ENCODE measurements around the gene MLXIP. TPM values are rescaled to one million over a fixed set of nuclear protein-coding genes. Genes with fewer than 3 reads are reported as not detected.
A peak's percentile ranks its signal among the peaks of the same experiment; 100 is the strongest.

The MLXIP gene
- total RNA-seq, 1 donor from 2014 or later = 41.4 TPM

GRCh38 chr12:122059203-122059960 lies 19.2 kb upstream of the MLXIP start:
- no peak overlapping the region for H3K27ac Mint-ChIP-seq
- H3K27me3 Mint-ChIP-seq (ENCODE audit: low read depth) = no peaks in the 10 kb centered on the region
- H3K36me3 Mint-ChIP-seq (ENCODE audit: low read depth) = peaks cover 8% of the 10 kb centered on the region
- no peaks in the 10 kb centered on the region for H3K9me3 Mint-ChIP-seq
- peaks cover 6% of the 10 kb centered on the region for H3K4me1 Mint-ChIP-seq (ENCODE audit: low read depth)
- intact Hi-C loops (cut with micrococcal nuclease) = no loop called here
- no peak for DNase-seq (ENCODE audit: low spot score)
- H3K4me3 Mint-ChIP-seq (ENCODE audit: low read depth) = no peak overlapping the region

GRCh38 chr12:122060081-122060501 lies 18.5 kb upstream of the MLXIP start:
- intact Hi-C loops (cut with micrococcal nuclease) = no loop called here
- no peak for DNase-seq (ENCODE audit: low spot score)
- no peak overlapping the region for H3K4me3 Mint-ChIP-seq (ENCODE audit: low read depth)
- peaks cover 8% of the 10 kb centered on the region for H3K36me3 Mint-ChIP-seq (ENCODE audit: low read depth)
- H3K9me3 Mint-ChIP-seq = no peaks in the 10 kb centered on the region
- H3K27ac Mint-ChIP-seq = no peak overlapping the region
- no peaks in the 10 kb centered on the region for H3K27me3 Mint-ChIP-seq (ENCODE audit: low read depth)
- peaks cover 4% of the 10 kb centered on the region for H3K4me1 Mint-ChIP-seq (ENCODE audit: low read depth)

- intact Hi-C loops (cut with micrococcal nuclease) = no loop called here
- no peaks in the 10 kb centered on the region for H3K9me3 Mint-ChIP-seq
- peaks cover 8% of the 10 kb centered on the region for H3K36me3 Mint-ChIP-seq (ENCODE audit: low read depth)
- H3K4me3 Mint-ChIP-seq (ENCODE audit: low read depth) = no peak overlapping the region
- no peak for DNase-seq (ENCODE audit: low spot score)
- peaks cover 4% of the 10 kb centered on the region for H3K4me1 Mint-ChIP-seq (ENCODE audit: low read depth)
- no peaks in the 10 kb centered on the region for H3K27me3 Mint-ChIP-seq (ENCODE audit: low read depth)
- H3K27ac Mint-ChIP-seq = no peak overlapping the region
These were observed 17.3 kb upstream of the MLXIP start for GRCh38 chr12:122061253-122061652.

GRCh38 chr12:122062832-122063693 lies 15.5 kb upstream of the MLXIP start:
- H3K27ac Mint-ChIP-seq = no peak overlapping the region
- no peak overlapping the region for H3K4me3 Mint-ChIP-seq (ENCODE audit: low read depth)
- H3K9me3 Mint-ChIP-seq = no peaks in the 10 kb centered on the region
- peaks cover 9% of the 10 kb centered on the region for H3K4me1 Mint-ChIP-seq (ENCODE audit: low read depth)
- intact Hi-C loops (cut with micrococcal nuclease) = no loop called here
- DNase-seq (ENCODE audit: low spot score) = no peak
- no peaks in the 10 kb centered on the region for H3K36me3 Mint-ChIP-seq (ENCODE audit: low read depth)
- H3K27me3 Mint-ChIP-seq (ENCODE audit: low read depth) = no peaks in the 10 kb centered on the region

DNA sequence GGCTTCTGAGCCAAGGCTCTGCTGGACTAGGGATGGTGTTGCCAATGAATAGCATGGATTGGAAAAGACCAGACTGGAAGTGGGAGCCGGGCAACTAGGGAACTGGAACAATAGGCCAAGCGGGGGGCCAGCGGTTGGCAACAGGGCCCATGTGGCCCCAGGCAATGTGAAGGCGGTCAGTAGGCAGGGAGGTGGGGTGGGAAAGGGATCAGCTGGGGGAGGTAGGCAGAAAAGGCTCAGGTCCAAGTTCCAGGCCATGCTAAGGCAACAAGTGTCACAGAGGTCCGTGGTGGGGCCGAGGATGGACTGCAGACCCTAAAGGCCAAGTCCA lies 14.9 kb upstream of the MLXIP start:
- no peak for DNase-seq (ENCODE audit: low spot score)
- H3K4me3 Mint-ChIP-seq (ENCODE audit: low read depth) = no peak overlapping the region
- peaks cover 14% of the 10 kb centered on the region for H3K4me1 Mint-ChIP-seq (ENCODE audit: low read depth)
- no peaks in the 10 kb centered on the region for H3K9me3 Mint-ChIP-seq
- intact Hi-C loops (cut with micrococcal nuclease) = no loop called here
- H3K27ac Mint-ChIP-seq = no peak overlapping the region
- H3K36me3 Mint-ChIP-seq (ENCODE audit: low read depth) = no peaks in the 10 kb centered on the region
- H3K27me3 Mint-ChIP-seq (ENCODE audit: low read depth) = no peaks in the 10 kb centered on the region

DNA sequence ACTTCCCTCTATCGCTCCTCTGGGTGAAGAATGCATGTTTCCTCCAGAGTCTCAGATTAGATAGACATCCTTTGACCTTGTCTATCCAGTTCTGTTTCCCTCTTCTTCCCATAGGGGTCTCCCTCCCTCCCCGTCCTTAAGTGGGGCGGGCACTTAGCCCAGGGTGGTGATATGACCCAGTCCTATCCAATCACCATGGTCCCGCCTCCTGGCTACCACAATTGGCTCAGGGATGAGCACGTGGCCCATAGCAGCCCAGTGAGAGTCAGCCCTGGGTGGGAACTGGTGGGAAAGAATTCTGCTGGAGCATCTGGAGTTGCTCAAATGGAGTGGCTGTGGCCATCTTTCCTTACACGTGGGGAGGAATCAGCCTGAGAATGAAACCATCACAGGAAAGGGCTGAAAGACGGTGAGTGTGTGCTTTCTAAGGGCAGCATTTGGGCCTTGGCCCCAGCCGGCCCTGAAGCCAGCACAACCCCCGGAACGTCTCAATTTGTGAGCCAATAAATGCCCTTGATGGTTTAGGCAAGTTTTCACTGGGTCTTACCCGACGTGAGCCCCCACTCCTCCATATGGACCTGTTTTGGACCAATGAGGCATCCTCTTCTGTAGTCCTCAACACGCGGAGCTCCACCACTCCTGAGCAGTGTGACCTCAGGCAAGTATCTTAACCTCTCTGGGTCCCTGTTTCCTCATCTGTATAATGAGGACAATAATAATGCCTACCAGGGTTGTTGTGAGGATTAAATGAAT lies 14.4 kb upstream of the MLXIP start:
- Mint-ChIP-seq H3K4me1 (ENCODE audit: low read depth) (peaks cover 14% of the 10 kb centered on the region), H3K27ac (no peak overlapping the region), H3K36me3 (ENCODE audit: low read depth) (no peaks in the 10 kb centered on the region), H3K27me3 (ENCODE audit: low read depth) (no peaks in the 10 kb centered on the region), H3K4me3 (ENCODE audit: low read depth) (no peak overlapping the region), H3K9me3 (no peaks in the 10 kb centered on the region)
- no peak for DNase-seq (ENCODE audit: low spot score)
- intact Hi-C loops (cut with micrococcal nuclease) = no loop called here

DNA sequence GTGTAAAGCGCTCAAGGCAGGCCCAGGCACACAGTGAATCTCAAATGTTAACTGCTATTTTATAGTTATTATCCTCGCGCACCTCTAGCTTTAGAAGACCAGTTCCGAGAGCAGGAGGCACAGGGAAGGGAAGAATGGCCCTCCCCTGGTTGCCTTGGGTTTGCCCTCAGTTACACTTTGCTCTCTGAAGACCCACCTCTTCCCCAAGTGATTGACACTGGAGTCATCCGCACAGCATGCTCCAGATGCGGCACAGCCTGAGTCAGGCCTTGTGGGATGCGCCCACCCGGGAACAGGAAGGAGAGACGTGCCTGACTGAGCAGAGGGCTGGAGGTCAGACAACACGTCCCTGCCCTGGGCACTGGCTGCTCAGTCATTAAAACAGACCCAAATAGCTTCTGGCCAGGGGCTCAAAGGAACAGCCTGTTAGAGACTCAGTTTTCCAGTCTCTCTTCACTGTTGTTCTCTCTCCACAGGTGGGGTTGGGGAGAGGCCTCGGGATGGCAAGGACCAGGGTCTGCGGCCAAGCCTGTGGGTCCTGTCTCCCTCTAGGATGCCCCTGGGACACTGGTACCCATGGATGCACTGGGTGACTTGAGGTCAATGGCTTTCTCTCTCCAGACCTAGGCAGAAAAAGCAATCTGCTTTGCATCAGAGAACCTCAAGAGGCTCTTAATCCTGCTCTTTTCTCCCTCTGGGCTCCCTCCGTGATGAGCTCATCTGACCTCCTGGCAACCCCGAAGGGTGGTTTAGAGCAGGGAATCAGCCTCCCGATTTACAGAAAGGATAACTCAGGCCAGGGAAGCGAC lies 13.6 kb upstream of the MLXIP start:
- H3K9me3 Mint-ChIP-seq = no peaks in the 10 kb centered on the region
- no peak for DNase-seq (ENCODE audit: low spot score)
- intact Hi-C loops (cut with micrococcal nuclease) = no loop called here

DNA sequence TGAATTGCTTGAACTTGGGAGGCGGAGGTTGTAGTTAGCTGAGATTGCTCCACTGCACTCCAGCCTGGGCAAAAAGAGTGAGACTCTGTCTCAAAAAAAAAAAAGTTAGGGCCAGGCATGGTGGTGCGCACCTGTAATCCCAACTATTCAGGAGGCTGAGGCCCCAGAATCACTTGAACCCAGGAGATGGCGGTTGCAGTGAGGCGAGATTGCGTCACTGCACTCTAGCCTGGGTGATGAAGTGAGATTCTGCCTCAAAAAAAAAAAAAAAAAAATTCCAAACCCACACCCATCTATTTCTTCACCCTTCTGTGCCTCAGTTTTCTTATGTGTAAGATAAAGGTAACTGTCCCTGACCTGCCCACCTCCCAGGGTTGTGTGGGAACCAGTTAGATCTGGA lies 11.0 kb upstream of the MLXIP start:
- Mint-ChIP-seq H3K4me1 (ENCODE audit: low read depth) (peaks cover 14% of the 10 kb centered on the region), H3K27ac (no peak overlapping the region), H3K36me3 (ENCODE audit: low read depth) (no peaks in the 10 kb centered on the region), H3K27me3 (ENCODE audit: low read depth) (no peaks in the 10 kb centered on the region), H3K4me3 (ENCODE audit: low read depth) (no peak overlapping the region), H3K9me3 (no peaks in the 10 kb centered on the region)
- intact Hi-C loops (cut with micrococcal nuclease) = no loop called here
- no peak for DNase-seq (ENCODE audit: low spot score)

More for the DNA sequence above, 13.6 kb upstream of the MLXIP start:
- H3K27me3 Mint-ChIP-seq (ENCODE audit: low read depth) = no peaks in the 10 kb centered on the region
- no peak overlapping the region for H3K4me3 Mint-ChIP-seq (ENCODE audit: low read depth)
- peaks cover 14% of the 10 kb centered on the region for H3K4me1 Mint-ChIP-seq (ENCODE audit: low read depth)
- H3K36me3 Mint-ChIP-seq (ENCODE audit: low read depth) = no peaks in the 10 kb centered on the region
- H3K27ac Mint-ChIP-seq = no peak overlapping the region

DNA sequence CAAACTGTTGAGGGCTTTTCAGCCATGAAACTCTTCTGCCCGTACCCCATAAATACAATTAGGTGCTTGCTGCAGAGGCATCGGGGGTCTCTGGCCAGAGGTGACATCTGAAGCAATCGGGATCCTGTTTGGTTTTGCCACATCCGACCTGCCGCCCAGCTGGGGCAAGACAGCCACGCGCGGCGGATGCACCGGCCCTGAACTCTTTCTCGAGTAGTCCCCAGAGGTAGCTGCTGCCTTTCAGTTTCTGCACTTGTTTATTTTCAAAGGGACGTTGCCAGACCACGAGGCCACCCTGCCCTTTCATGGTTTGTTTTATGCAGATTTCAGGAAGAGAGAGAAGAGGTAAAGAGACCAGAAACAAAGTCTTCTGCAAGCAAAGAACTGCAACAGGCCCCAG lies 10.6 kb upstream of the MLXIP start:
- no peaks in the 10 kb centered on the region for H3K9me3 Mint-ChIP-seq
- intact Hi-C loops (cut with micrococcal nuclease) = no loop called here
- no peak overlapping the region for H3K4me3 Mint-ChIP-seq (ENCODE audit: low read depth)
- H3K4me1 Mint-ChIP-seq (ENCODE audit: low read depth) = peaks cover 12% of the 10 kb centered on the region
- H3K36me3 Mint-ChIP-seq (ENCODE audit: low read depth) = no peaks in the 10 kb centered on the region
- no peak overlapping the region for H3K27ac Mint-ChIP-seq
- H3K27me3 Mint-ChIP-seq (ENCODE audit: low read depth) = no peaks in the 10 kb centered on the region
- DNase-seq (ENCODE audit: low spot score) = peak; percentile 25

- Mint-ChIP-seq H3K4me3 (ENCODE audit: low read depth) (no peak overlapping the region), H3K27me3 (ENCODE audit: low read depth) (peaks cover 2% of the 10 kb centered on the region), H3K4me1 (ENCODE audit: low read depth) (peaks cover 9% of the 10 kb centered on the region), H3K36me3 (ENCODE audit: low read depth) (no peaks in the 10 kb centered on the region), H3K9me3 (no peaks in the 10 kb centered on the region), H3K27ac (no peak overlapping the region)
- intact Hi-C loops (cut with micrococcal nuclease) = no loop called here
- DNase-seq (ENCODE audit: low spot score) = no peak
These were observed 6.3 kb upstream of the MLXIP start for GRCh38 chr12:122072031-122072970.

GRCh38 chr12:122073815-122074214 lies 4.7 kb upstream of the MLXIP start:
- intact Hi-C loops (cut with micrococcal nuclease) = no loop called here
- H3K27me3 Mint-ChIP-seq (ENCODE audit: low read depth) = peaks cover 2% of the 10 kb centered on the region
- H3K27ac Mint-ChIP-seq = no peak overlapping the region
- DNase-seq (ENCODE audit: low spot score) = no peak
- H3K4me1 Mint-ChIP-seq (ENCODE audit: low read depth) = no peaks in the 10 kb centered on the region
- no peaks in the 10 kb centered on the region for H3K9me3 Mint-ChIP-seq
- H3K4me3 Mint-ChIP-seq (ENCODE audit: low read depth) = no peak overlapping the region
- H3K36me3 Mint-ChIP-seq (ENCODE audit: low read depth) = no peaks in the 10 kb centered on the region

Data from activated T-helper 2 cell treated with anti-CD3 and anti-CD28 coated beads, Interferon-gamma antibody, Interleukin-2, Interleukin-4, amounts not matched to agents 10 μg/mL and 5 μg/mL and 100 μg/mL, durations not matched to agents 14 hours and 24 hours and 36 hours (primary cell).